ENCODE measurements around the gene CTNNBL1.

DNA sequence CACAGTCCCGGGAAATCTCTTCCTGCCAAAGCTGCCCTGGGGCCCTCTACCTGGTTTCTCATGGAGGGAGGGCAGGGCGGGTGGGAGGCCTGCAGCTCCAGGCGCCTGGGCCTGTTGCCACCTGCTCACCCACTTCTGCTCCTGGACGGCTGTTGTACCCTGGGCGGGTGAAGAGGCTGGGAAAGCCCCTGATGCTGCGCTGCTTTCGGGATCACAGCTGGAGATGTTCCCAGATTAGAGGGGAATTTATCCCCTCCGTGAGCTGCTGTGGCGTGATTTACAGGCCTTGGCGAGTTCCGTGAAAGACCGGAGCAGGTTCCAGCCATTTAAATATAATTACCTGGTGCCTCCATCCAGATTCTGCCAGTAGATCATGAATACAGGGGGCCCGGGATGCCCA, 196.8 kb downstream of the CTNNBL1 start:
- TF ChIP-seq, protein P1, sequence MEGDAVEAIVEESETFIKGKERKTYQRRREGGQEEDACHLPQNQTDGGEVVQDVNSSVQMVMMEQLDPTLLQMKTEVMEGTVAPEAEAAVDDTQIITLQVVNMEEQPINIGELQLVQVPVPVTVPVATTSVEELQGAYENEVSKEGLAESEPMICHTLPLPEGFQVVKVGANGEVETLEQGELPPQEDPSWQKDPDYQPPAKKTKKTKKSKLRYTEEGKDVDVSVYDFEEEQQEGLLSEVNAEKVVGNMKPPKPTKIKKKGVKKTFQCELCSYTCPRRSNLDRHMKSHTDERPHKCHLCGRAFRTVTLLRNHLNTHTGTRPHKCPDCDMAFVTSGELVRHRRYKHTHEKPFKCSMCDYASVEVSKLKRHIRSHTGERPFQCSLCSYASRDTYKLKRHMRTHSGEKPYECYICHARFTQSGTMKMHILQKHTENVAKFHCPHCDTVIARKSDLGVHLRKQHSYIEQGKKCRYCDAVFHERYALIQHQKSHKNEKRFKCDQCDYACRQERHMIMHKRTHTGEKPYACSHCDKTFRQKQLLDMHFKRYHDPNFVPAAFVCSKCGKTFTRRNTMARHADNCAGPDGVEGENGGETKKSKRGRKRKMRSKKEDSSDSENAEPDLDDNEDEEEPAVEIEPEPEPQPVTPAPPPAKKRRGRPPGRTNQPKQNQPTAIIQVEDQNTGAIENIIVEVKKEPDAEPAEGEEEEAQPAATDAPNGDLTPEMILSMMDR (IDR thresholded peaks at IDR 0.05; ENCODE audit: poor library complexity): no peak
- no peak for TF ChIP-seq EZH2 (IDR thresholded peaks at IDR 0.05; ENCODE audit: borderline replicate concordance)

Data from hepatocyte (in vitro differentiated cells).